Common myeloid progenitor, CD34-positive (primary cell): Measurements from ENCODE around the gene CIBAR2.

Experiments used
- CTCF ChIA-PET: fragments of 350-600 bp; sonication (Branson Sonifier 250); formaldehyde crosslinking; loops from one replicate; lab custom pipeline; 2021; ENCODE audit warnings: antibody characterized with exemption; lab: Charles Lee
- POLR2A ChIA-PET: fragments of 350-600 bp; sonication (Branson Sonifier 250); formaldehyde crosslinking; loops from one replicate; lab custom pipeline; 2021; ENCODE audit warnings: antibody characterized with exemption; lab: Charles Lee
- DNase-seq, 3 donors: peaks; one replicate each; pipeline versions ENCODE4 v3.0.0 to v3.0.0-alpha.2; 2013
- H3K27ac ChIP-seq, 2 experiments: 1 replicate in 1 of 2; 2 replicates in 1 of 2; pipeline ENCODE4 v1.7.0; 2013; ENCODE audit warnings: inconsistent platforms in 2 of 2, low read length in 2 of 2, mild to moderate bottlenecking in 2 of 2, low read depth in 1 of 2, moderate library complexity in 1 of 2; ENCODE audit not compliant: severe bottlenecking in 2 of 2, insufficient read depth in 1 of 2, poor library complexity in 1 of 2
- H3K27me3 ChIP-seq, 5 experiments: replicated peaks in 2 of 5; 1 replicate in 3 of 5; 2 replicates in 2 of 5; pipeline versions ENCODE4 v1.6.1 to v1.7.0; 2013; ENCODE audit warnings: low read length in 4 of 5, mild to moderate bottlenecking in 2 of 5, moderate library complexity in 2 of 5, inconsistent platforms in 1 of 5; ENCODE audit not compliant: insufficient read depth in 5 of 5, control insufficient read depth in 4 of 5
- H3K36me3 ChIP-seq, 4 experiments: 1 replicate in 2 of 4; 2 replicates in 2 of 4; pipeline versions ENCODE4 v1.6.1 to v1.7.0; 2013; ENCODE audit warnings: low read length in 3 of 4, control low read depth in 1 of 4, mild to moderate bottlenecking in 1 of 4; ENCODE audit not compliant: control insufficient read depth in 4 of 4, insufficient read depth in 4 of 4
- H3K4me1 ChIP-seq, 4 experiments: 1 replicate in 3 of 4; 2 replicates in 1 of 4; pipeline versions ENCODE4 v1.6.1 to v1.7.1; 2013; ENCODE audit warnings: low read length in 3 of 4, mild to moderate bottlenecking in 3 of 4, control low read depth in 1 of 4, inconsistent platforms in 1 of 4, moderate library complexity in 1 of 4; ENCODE audit not compliant: control insufficient read depth in 4 of 4, insufficient read depth in 4 of 4; ENCODE audit errors: control extremely low read depth in 1 of 4
- H3K4me3 ChIP-seq, 7 experiments: 1 replicate in 4 of 7; 2 replicates in 3 of 7; pipeline versions ENCODE4 v1.5.1 to v1.7.0; 2013; ENCODE audit warnings: mild to moderate bottlenecking in 7 of 7, low read length in 6 of 7, moderate library complexity in 6 of 7, inconsistent platforms in 2 of 7, low read depth in 2 of 7, control low read depth in 1 of 7; ENCODE audit not compliant: insufficient read depth in 4 of 7, control insufficient read depth in 1 of 7; ENCODE audit errors: extremely low read depth in 1 of 7
- H3K9me3 ChIP-seq, 5 experiments: 1 replicate in 4 of 5; 2 replicates in 1 of 5; pipeline versions ENCODE4 v1.6.1 to v1.7.1; 2013; ENCODE audit warnings: low read length in 4 of 5, mild to moderate bottlenecking in 2 of 5, inconsistent platforms in 1 of 5, low read depth in 1 of 5, moderate library complexity in 1 of 5; ENCODE audit not compliant: control insufficient read depth in 4 of 5, insufficient read depth in 2 of 5; ENCODE audit errors: control extremely low read depth in 1 of 5
- WGBS: methylation state at CpG from one replicate; pipeline ENCODE4 v1.1.5; 2013; ENCODE audit not compliant: insufficient coverage; 5-methylcytosine and 5-hydroxymethylcytosine counted together

The CIBAR2 gene

DNA sequence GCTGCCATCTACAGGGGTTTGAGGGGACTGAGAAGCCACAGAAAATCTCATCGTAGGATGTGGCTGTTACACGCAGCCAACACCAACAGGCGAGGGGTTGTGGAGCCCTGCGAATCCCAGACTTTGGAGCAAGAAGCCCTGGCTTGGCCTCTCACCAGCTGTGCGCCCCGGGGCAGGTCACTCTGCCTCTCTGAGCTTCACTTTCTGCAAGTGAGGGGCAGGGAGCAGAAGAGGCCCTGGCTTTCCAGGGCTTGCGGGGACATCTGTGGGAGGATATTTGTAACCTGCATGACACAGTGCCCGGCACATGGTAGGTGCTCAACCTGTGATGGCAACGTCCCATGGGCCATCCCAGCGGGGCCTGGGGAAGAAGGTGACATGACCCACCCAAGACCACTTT, 32.9 kb upstream of the CIBAR2 start:
- ChIA-PET POLR2A (no interaction called here), CTCF (interaction anchor here (1.5 to 1.8 kb wide), 3 partner anchors 9 to 19 kb away, joined by 4 to 6 read pairs (median 4); no protein-coding TSS in a partner anchor)
- H3K27me3 ChIP-seq = peaks cover 0 to 2% (median 0%) of the 10 kb centered on the region in 5 experiments
- H3K4me1 ChIP-seq = peaks cover 0 to 8% (median 2%) of the 10 kb centered on the region in 4 experiments
- no peak for DNase-seq
- no peaks in the 10 kb centered on the region for H3K9me3 ChIP-seq
- no peak overlapping the region for H3K27ac ChIP-seq
- WGBS = 97% methylated on average over 10 of the region's 10 CpGs
- no peaks in the 10 kb centered on the region for H3K36me3 ChIP-seq
- no peak overlapping the region for H3K4me3 ChIP-seq

DNA sequence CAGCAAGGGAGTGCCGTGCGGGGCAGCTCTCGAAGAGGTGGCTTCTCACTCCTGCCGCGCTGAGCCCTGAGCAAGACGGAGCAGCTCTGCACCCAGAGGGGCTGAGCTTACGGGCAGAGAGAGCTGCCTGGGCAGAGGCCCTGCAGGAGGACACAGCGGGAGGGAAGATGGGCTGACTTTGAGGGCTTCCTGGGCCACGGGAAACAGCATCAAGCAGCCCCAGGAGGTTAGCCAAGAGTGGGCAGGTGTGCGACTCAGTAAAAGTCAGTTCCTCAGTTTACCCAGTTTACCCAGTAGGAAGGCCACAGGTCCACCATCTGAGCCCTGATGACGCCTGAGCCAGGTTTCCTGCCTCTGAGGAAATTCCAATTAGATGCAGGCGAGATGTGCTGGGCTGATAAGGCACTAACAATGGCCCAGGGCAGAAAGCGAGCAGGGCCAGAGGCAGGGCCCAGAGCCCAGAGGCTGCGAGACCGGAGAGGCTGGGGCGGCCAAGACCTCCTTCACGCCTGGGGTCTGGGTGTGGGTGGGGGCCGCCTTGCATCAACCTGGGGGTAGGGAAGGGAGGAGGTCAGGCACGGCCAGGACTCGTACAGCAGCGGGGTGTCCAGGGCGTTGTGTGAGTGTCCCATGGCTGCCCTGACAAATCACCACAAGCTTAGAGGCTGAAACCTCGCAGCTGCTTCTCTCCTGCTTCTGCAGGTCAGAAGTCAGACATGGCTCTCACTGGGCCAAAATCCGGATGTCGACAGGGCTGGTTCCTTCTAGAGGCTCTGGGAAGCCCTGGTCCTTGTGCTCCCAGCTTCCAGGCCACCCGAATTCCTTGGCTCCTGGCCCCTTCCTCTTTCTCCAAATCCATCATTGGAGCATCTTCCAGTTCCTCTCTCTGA, 32.0 kb upstream of the CIBAR2 start:
- Histone ChIP-seq H3K27me3 (peaks cover 0 to 2% (median 0%) of the 10 kb centered on the region in 5 experiments), H3K9me3 (no peaks in the 10 kb centered on the region), H3K36me3 (no peaks in the 10 kb centered on the region), H3K27ac (no peak overlapping the region), H3K4me3 (no peak overlapping the region), H3K4me1 (peaks cover 0 to 8% (median 2%) of the 10 kb centered on the region in 4 experiments)
- POLR2A ChIA-PET = no interaction called here
- DNase-seq = no peak
- CTCF ChIA-PET = interaction anchor here (1.2 to 1.8 kb wide), 5 partner anchors 8 to 31 kb away, joined by 3 to 6 read pairs (median 4); no protein-coding TSS in a partner anchor
- WGBS = 88% methylated on average over 25 of the region's 26 CpGs

DNA sequence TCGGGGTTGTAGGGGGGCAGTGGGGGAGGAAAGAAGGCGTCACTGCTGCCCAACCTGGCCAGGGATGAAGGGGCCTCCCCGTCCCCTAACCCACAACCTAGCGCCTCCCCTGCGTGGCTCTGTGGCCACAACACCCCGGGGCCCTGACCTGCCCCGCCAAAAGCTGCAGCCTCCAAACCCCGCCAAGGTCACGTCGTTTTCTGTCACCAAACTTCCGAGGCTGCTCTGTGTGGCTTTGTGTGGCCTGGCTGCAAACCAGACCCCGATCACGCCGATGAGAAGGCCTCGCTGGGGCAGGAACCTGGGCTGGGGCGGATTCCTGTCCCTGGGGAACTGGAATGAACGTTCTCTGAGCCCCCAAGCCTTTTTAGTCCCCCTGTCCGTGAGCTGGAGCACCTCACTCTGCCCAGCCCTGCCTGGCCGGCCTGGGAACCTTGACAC, 30.5 kb upstream of the CIBAR2 start:
- DNase-seq = no peak
- 54% methylated on average over 16 of the region's 19 CpGs for WGBS
- Histone ChIP-seq H3K9me3 (no peaks in the 10 kb centered on the region), H3K4me1 (peaks cover 0 to 10% (median 4%) of the 10 kb centered on the region in 4 experiments), H3K27ac (no peak overlapping the region), H3K4me3 (no peak overlapping the region), H3K27me3 (peaks cover 0 to 8% (median 5%) of the 10 kb centered on the region in 5 experiments), H3K36me3 (no peaks in the 10 kb centered on the region)
- ChIA-PET POLR2A (no interaction called here), CTCF (interaction anchor here (0.8 to 1.4 kb wide), 5 partner anchors 15 to 74 kb away, joined by 3 to 4 read pairs (median 3); no protein-coding TSS in a partner anchor)

- H3K27ac ChIP-seq = no peak overlapping the region
- H3K27me3 ChIP-seq = peaks cover 0 to 15% (median 6%) of the 10 kb centered on the region in 5 experiments
- WGBS = over 99% methylated on average over 7 of the region's 7 CpGs
- POLR2A ChIA-PET = no interaction called here
- CTCF ChIA-PET = interaction anchor here (1.1 to 1.2 kb wide), 2 partner anchors 19 to 75 kb away, joined by 3 read pairs; no protein-coding TSS in a partner anchor
- H3K4me1 ChIP-seq = peaks cover 0 to 17% (median 8%) of the 10 kb centered on the region in 4 experiments
- H3K4me3 ChIP-seq = no peak overlapping the region
- H3K9me3 ChIP-seq = no peaks in the 10 kb centered on the region
- no peaks in the 10 kb centered on the region for H3K36me3 ChIP-seq
- no peak for DNase-seq
Measured at GRCh38 chr16:85142129-85142513, 29.8 kb upstream of the CIBAR2 start.

- H3K27me3 ChIP-seq = peaks cover 0 to 20% (median 10%) of the 10 kb centered on the region in 5 experiments
- no peaks in the 10 kb centered on the region for H3K36me3 ChIP-seq
- WGBS = 93% methylated on average over 16 of the region's 17 CpGs
- H3K27ac ChIP-seq = no peak overlapping the region
- H3K9me3 ChIP-seq = no peaks in the 10 kb centered on the region
- no peak overlapping the region for H3K4me3 ChIP-seq
- ChIA-PET CTCF (interaction anchor here (1.1 to 1.4 kb wide), 2 partner anchors 19 to 21 kb away, joined by 3 to 4 read pairs; no protein-coding TSS in a partner anchor), POLR2A (no interaction called here)
- no peak for DNase-seq
- H3K4me1 ChIP-seq = peaks cover 0 to 22% (median 13%) of the 10 kb centered on the region in 4 experiments
Measured at GRCh38 chr16:85141491-85142128, 29.3 kb upstream of the CIBAR2 start.

GRCh38 chr16:85140455-85141012, 28.3 kb upstream of the CIBAR2 start:
- Histone ChIP-seq H3K27me3 (peaks cover 0 to 23% (median 10%) of the 10 kb centered on the region in 5 experiments), H3K4me1 (peaks cover 0 to 29% (median 19%) of the 10 kb centered on the region in 4 experiments), H3K9me3 (no peaks in the 10 kb centered on the region), H3K36me3 (no peaks in the 10 kb centered on the region), H3K4me3 (no peak overlapping the region), H3K27ac (no peak overlapping the region)
- ChIA-PET POLR2A (no interaction called here), CTCF (interaction anchor here (0.8 to 1.7 kb wide), 3 partner anchors 18 to 32 kb away, joined by 4 read pairs; no protein-coding TSS in a partner anchor)
- no peak for DNase-seq
- 89% methylated on average over 11 of the region's 12 CpGs for WGBS
